Neural cell (in vitro differentiated cells): ENCODE data around the gene ELN.

Experiments used
- POLR2AphosphoS5 ChIP-seq: IDR thresholded peaks from 2 replicates; pipeline ENCODE4 v1.6.1; 2012
- TF ChIP-seq, protein P1 (sequence below): fragments of 450-650 bp; IDR thresholded peaks from 2 replicates; pipeline ENCODE4 v1.5.1; 2014; ENCODE audit warnings: antibody characterized with exemption, mild to moderate bottlenecking, moderate library complexity; ENCODE audit not compliant: poor library complexity, severe bottlenecking

DNA sequence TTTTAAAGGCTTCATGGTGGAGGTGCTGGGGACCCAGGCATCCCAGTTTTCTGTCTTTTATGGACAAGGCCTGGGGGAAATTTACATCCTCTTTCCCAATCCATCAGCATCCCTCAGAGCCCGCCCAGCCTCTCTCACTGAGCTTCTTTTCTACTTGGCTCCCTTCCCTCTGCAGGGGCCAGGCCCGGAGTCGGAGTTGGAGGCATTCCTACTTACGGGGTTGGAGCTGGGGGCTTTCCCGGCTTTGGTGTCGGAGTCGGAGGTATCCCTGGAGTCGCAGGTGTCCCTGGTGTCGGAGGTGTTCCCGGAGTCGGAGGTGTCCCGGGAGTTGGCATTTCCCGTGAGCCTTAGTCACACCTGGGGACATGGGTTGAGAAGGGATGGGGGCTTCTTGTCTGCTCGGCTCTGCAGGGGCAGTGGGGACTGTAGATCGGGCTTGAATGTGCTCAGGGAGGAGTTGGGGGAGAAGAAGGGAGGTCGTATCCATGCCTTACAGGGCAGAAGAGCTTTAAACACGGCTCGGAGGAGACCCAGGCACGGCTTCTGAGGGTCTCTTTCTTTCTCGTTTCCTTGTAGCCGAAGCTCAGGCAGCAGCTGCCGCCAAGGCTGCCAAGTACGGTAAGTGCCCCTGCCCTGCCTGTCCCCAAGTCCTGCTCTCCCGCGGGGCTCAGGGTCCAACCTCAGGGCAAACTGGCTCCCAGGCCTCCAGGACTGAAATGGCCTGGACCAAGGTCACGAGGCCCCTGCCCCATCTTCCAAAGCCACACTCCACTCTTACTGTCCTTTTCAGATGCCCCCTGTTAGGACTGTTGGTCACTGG is 28.3 kb downstream of the ELN start:
- no peak for TF ChIP-seq POLR2AphosphoS5
- TF ChIP-seq, protein P1, sequence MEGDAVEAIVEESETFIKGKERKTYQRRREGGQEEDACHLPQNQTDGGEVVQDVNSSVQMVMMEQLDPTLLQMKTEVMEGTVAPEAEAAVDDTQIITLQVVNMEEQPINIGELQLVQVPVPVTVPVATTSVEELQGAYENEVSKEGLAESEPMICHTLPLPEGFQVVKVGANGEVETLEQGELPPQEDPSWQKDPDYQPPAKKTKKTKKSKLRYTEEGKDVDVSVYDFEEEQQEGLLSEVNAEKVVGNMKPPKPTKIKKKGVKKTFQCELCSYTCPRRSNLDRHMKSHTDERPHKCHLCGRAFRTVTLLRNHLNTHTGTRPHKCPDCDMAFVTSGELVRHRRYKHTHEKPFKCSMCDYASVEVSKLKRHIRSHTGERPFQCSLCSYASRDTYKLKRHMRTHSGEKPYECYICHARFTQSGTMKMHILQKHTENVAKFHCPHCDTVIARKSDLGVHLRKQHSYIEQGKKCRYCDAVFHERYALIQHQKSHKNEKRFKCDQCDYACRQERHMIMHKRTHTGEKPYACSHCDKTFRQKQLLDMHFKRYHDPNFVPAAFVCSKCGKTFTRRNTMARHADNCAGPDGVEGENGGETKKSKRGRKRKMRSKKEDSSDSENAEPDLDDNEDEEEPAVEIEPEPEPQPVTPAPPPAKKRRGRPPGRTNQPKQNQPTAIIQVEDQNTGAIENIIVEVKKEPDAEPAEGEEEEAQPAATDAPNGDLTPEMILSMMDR: no peak
